Stimulated activated CD4-positive, alpha-beta T cell treated with anti-CD3 and anti-CD28 coated beads, Interleukin-4, amount 100 ng/mL, for 48 hours (primary cell): ENCODE results near the gene GIT1.

Source experiments
- DNase-seq, 2 donors: peaks; one replicate each; pipeline ENCODE4 v3.0.0-alpha.2; 2020; ENCODE audit warnings: low read depth in 2 of 2

GIT1 gene

GRCh38 chr17:29616300-29617048, 27.0 kb upstream of the GIT1 start:
- DNase-seq: no peak

GRCh38 chr17:29615492-29616299, 26.2 kb upstream of the GIT1 start:
- peak; percentile 79 to 80 for DNase-seq

- DNase-seq: no peak
These were observed 25.6 kb upstream of the GIT1 start for GRCh38 chr17:29615048-29615385.

GRCh38 chr17:29614349-29615047, 25.1 kb upstream of the GIT1 start:
- DNase-seq: no peak

- DNase-seq: no peak
These were observed 24.4 kb upstream of the GIT1 start for GRCh38 chr17:29613856-29614255.

- peak; percentile 94 to 99 for DNase-seq
These were observed 23.9 kb upstream of the GIT1 start for GRCh38 chr17:29613352-29613837.

- no peak for DNase-seq
These were observed 23.2 kb upstream of the GIT1 start for GRCh38 chr17:29612404-29613280.

GRCh38 chr17:29612094-29612403, 22.6 kb upstream of the GIT1 start:
- no peak for DNase-seq

- DNase-seq: no peak
These were observed 22.1 kb upstream of the GIT1 start for GRCh38 chr17:29611351-29612093.

GRCh38 chr17:29610395-29610794, 20.9 kb upstream of the GIT1 start:
- DNase-seq: no peak

- no peak for DNase-seq
These were observed 19.5 kb upstream of the GIT1 start for GRCh38 chr17:29608986-29609385.

- DNase-seq: no peak
These were observed 18.2 kb upstream of the GIT1 start for GRCh38 chr17:29607557-29608195.

- no peak for DNase-seq
These were observed 13.7 kb upstream of the GIT1 start for GRCh38 chr17:29603109-29603674.

- no peak for DNase-seq
These were observed 8.1 kb upstream of the GIT1 start for GRCh38 chr17:29597361-29598172.

GRCh38 chr17:29596811-29597210, 7.4 kb upstream of the GIT1 start:
- no peak for DNase-seq

GRCh38 chr17:29595943-29596774, 6.7 kb upstream of the GIT1 start:
- DNase-seq: no peak

- no peak for DNase-seq
These were observed 5.9 kb upstream of the GIT1 start for GRCh38 chr17:29595107-29595942.
